Measurements from ENCODE around the gene WRNIP1. TPM values are rescaled to one million over a fixed set of nuclear protein-coding genes. Genes with fewer than 3 reads are reported as not detected.

The WRNIP1 gene
- total and polyA plus RNA-seq, 2 of the 8 experiments (the other 6 are each of a cell fraction or from before 2014, with no cell fraction given): 38.2 to 39.2 TPM

- no peak for TF ChIP-seq CHD7 (IDR thresholded peaks at IDR 0.05; ENCODE audit: insufficient replicate concordance, low read length)
- TF ChIP-seq JUN (IDR thresholded peaks at IDR 0.05; ENCODE audit: low read depth, low read length): no peak
- no peak for TF ChIP-seq TBP (IDR thresholded peaks at IDR 0.05; ENCODE audit: low read depth, low read length)
- no peak for TF ChIP-seq CREB1 (IDR thresholded peaks at IDR 0.05)
- no peak for TF ChIP-seq EGR1 (IDR thresholded peaks at IDR 0.05; ENCODE audit: borderline replicate concordance, low read depth, low read length)
- TF ChIP-seq, protein P1, sequence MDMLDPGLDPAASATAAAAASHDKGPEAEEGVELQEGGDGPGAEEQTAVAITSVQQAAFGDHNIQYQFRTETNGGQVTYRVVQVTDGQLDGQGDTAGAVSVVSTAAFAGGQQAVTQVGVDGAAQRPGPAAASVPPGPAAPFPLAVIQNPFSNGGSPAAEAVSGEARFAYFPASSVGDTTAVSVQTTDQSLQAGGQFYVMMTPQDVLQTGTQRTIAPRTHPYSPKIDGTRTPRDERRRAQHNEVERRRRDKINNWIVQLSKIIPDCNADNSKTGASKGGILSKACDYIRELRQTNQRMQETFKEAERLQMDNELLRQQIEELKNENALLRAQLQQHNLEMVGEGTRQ (IDR thresholded peaks at IDR 0.05; ENCODE audit: low read length): no peak
- TF ChIP-seq RBBP5 (IDR thresholded peaks at IDR 0.05; ENCODE audit: borderline replicate concordance, low read depth, low read length): no peak
- no peak for TF ChIP-seq GTF2F1 (IDR thresholded peaks at IDR 0.05; ENCODE audit: borderline replicate concordance, low read depth, low read length)
Observed at GRCh38 chr6:2794171-2794730, 29.1 kb downstream of the WRNIP1 start (continued).

Measured in H1 (cell line).